GM23338 (cell line): Measurements from ENCODE around the gene PACSIN3. TPM values are rescaled to one million over a fixed set of nuclear protein-coding genes. Genes with fewer than 3 reads are reported as not detected.

Experiments used
- ATAC-seq: fragments of 200-7000 bp; cut with Tn5 transposase; 3 replicates; pipeline ENCODE4 v1.9.1; 2020
- DNase-seq: peaks from one replicate; pipeline ENCODE4 v3.0.0-alpha.2; 2015; ENCODE audit warnings: low spot score
- H2AFZ ChIP-seq: fragments of 200-600 bp; sonication (generic); 2 replicates; pipeline ENCODE4 v1.8.0; 2016; ENCODE audit warnings: antibody characterized with exemption, mild to moderate bottlenecking, moderate library complexity
- H3F3A ChIP-seq: fragments of 200-600 bp; sonication (generic); replicated peaks from 2 replicates; pipeline ENCODE4 v1.8.0; 2017; ENCODE audit warnings: antibody characterized with exemption, mixed run types, low read depth
- H3K27ac ChIP-seq: fragments of 200-600 bp; sonication (generic); 2 replicates; pipeline ENCODE4 v1.6.1; 2016; ENCODE audit warnings: low read depth
- H3K27me3 ChIP-seq: fragments of 200-600 bp; sonication (generic); 2 replicates; pipeline ENCODE4 v1.8.0; 2016; ENCODE audit warnings: mild to moderate bottlenecking, mixed run types, moderate library complexity; ENCODE audit not compliant: insufficient read depth
- H3K36me3 ChIP-seq: fragments of 200-600 bp; sonication (generic); 2 replicates; pipeline ENCODE4 v1.8.0; 2016; ENCODE audit warnings: mild to moderate bottlenecking; ENCODE audit not compliant: insufficient read depth
- H3K4me1 ChIP-seq: fragments of 200-600 bp; sonication (generic); 2 replicates; pipeline ENCODE4 v1.8.0; 2016; ENCODE audit warnings: mild to moderate bottlenecking, moderate library complexity; ENCODE audit not compliant: insufficient read depth
- H3K4me2 ChIP-seq: fragments of 200-600 bp; sonication (generic); 2 replicates; pipeline ENCODE4 v1.7.1; 2017; ENCODE audit warnings: mixed run types
- H3K4me3 ChIP-seq: fragments of 200-600 bp; sonication (generic); 2 replicates; pipeline ENCODE4 v1.6.1; 2016; ENCODE audit warnings: mixed run types
- H3K79me2 ChIP-seq: fragments of 200-600 bp; sonication (generic); replicated peaks from 2 replicates; pipeline ENCODE4 v1.8.0; 2017; ENCODE audit warnings: mild to moderate bottlenecking; ENCODE audit not compliant: insufficient read depth
- H3K9me2 ChIP-seq: fragments of 200-600 bp; sonication (generic); 2 replicates; pipeline ENCODE4 v1.8.0; 2017; ENCODE audit not compliant: insufficient read depth
- H4K20me1 ChIP-seq: fragments of 200-600 bp; sonication (generic); replicated peaks from 2 replicates; pipeline ENCODE4 v1.8.0; 2017; ENCODE audit warnings: mild to moderate bottlenecking; ENCODE audit not compliant: insufficient read depth
- H3K27ac Mint-ChIP-seq: 2 replicates; pipeline ENCODE4 v1.8.0; 2020; ENCODE audit warnings: inconsistent platforms, mild to moderate bottlenecking, moderate library complexity, mixed read lengths
- H3K27me3 Mint-ChIP-seq: 3 replicates; pipeline ENCODE4 v1.8.0; 2022; ENCODE audit warnings: low read depth, mild to moderate bottlenecking, moderate library complexity, mixed read lengths, inconsistent platforms; ENCODE audit not compliant: insufficient read depth, poor library complexity
- H3K36me3 Mint-ChIP-seq: 3 replicates; pipeline ENCODE4 v1.8.0; 2021; ENCODE audit warnings: low read depth, mild to moderate bottlenecking, inconsistent platforms, moderate library complexity, mixed read lengths
- H3K4me1 Mint-ChIP-seq: 3 replicates; pipeline ENCODE4 v1.8.0; 2020; ENCODE audit warnings: mild to moderate bottlenecking, inconsistent platforms, mixed read lengths
- H3K4me3 Mint-ChIP-seq: 3 replicates; pipeline ENCODE4 v1.8.0; 2021; ENCODE audit warnings: moderate library complexity, mild to moderate bottlenecking, inconsistent platforms, mixed read lengths
- H3K9me3 Mint-ChIP-seq: 3 replicates; pipeline ENCODE4 v1.8.0; 2020; ENCODE audit warnings: moderate library complexity, mild to moderate bottlenecking, inconsistent platforms, mixed read lengths
- CREB1 ChIP-seq: fragments of 250-450 bp; sonication (Bioruptor Pico); IDR thresholded peaks from 2 replicates; pipeline ENCODE4 v1.5.0; 2020; ENCODE audit warnings: low read depth, mild to moderate bottlenecking, moderate library complexity
- CTCF ChIP-seq, 2 experiments: fragments of 200-600 bp in 1 of 2; sonication (generic) in 1 of 2; conservative IDR thresholded peaks; 2 replicates each; pipeline versions ENCODE4 v1.5.1 to v1.6.1; 2016 to 2017; ENCODE audit warnings: antibody characterized with exemption in 2 of 2, low read depth in 2 of 2, mild to moderate bottlenecking in 2 of 2, moderate library complexity in 1 of 2
- EZH2 ChIP-seq: fragments of 200-600 bp; sonication (generic); IDR thresholded peaks from one replicate; pipeline ENCODE4 v1.8.0; 2017; ENCODE audit warnings: antibody characterized with exemption, mild to moderate bottlenecking, low read depth; ENCODE audit not compliant: unreplicated experiment
- EZH2phosphoT487 ChIP-seq: fragments of 200-600 bp; sonication (generic); IDR thresholded peaks from one replicate; pipeline ENCODE4 v1.8.1; 2018; ENCODE audit warnings: antibody characterized with exemption; ENCODE audit not compliant: unreplicated experiment
- JUNB ChIP-seq: IDR thresholded peaks from one replicate; pipeline ENCODE4 v1.6.1; 2016; ENCODE audit warnings: antibody characterized with exemption; ENCODE audit not compliant: unreplicated experiment
- POLR2AphosphoS5 ChIP-seq: IDR thresholded peaks from 2 replicates; pipeline ENCODE4 v1.6.1; 2016; ENCODE audit warnings: antibody characterized with exemption, low read depth
- REST ChIP-seq: IDR thresholded peaks from one replicate; pipeline ENCODE4 v1.6.1; 2018; ENCODE audit warnings: antibody characterized with exemption; ENCODE audit not compliant: unreplicated experiment
- STAT1 ChIP-seq: IDR thresholded peaks from one replicate; pipeline ENCODE4 v1.6.1; 2016; ENCODE audit warnings: antibody characterized with exemption; ENCODE audit not compliant: unreplicated experiment
- ZNF114 ChIP-seq: fragments of 250-450 bp; sonication (Bioruptor Pico); IDR thresholded peaks from 2 replicates; pipeline ENCODE4 v1.5.0; 2020; ENCODE audit warnings: mild to moderate bottlenecking, moderate library complexity
- ZNF331 ChIP-seq: fragments of 250-450 bp; sonication (Bioruptor Pico); IDR thresholded peaks from 2 replicates; pipeline ENCODE4 v1.5.0; 2020; ENCODE audit warnings: low read depth, mild to moderate bottlenecking, moderate library complexity
- polyA plus RNA-seq: library from polyadenylated mRNA; unstranded; fragments of >200 nt; fragmentation: Nextera tagmentation; extraction: Ambion mirVana; gene quantifications from 2 replicates; pipeline ENCODE4 v1.2.1, GENCODE V29; 2016
- total RNA-seq: library from RNA; depleted of rRNA; stranded (reverse); fragments of >200 nt; shearing (Covaris generic); gene quantifications from 2 replicates; pipeline ENCODE4 v1.2.3, GENCODE V29; 2014

PACSIN3 gene
- total and polyA plus RNA-seq, 2 experiments from 2014 or later, result 39.6 to 72.1 TPM

- TF ChIP-seq CTCF (conservative IDR thresholded peaks at IDR 0.05; ENCODE audit: low read depth in 2 of 2) (no peak), EZH2phosphoT487 (no peak), JUNB (no peak), ZNF114 (CRISPR knock-in tag) (no peak)
Observed at GRCh38 chr11:47183969-47184368, 2.3 kb downstream of the PACSIN3 start (continued).

GRCh38 chr11:47183031-47183856 lies 3.0 kb downstream of the PACSIN3 start:
- peaks cover 20% of the 10 kb centered on the region for H3K4me1 Mint-ChIP-seq
- Histone ChIP-seq H4K20me1 (no peaks in the 10 kb centered on the region; the same call in 1 of the 2 replicates), H3K9me2 (no peaks in the 10 kb centered on the region), H3F3A (peaks cover 26% of the 10 kb centered on the region), H3K27me3 (peaks cover 8% of the 10 kb centered on the region), H3K4me1 (peaks cover 15% of the 10 kb centered on the region), H3K27ac (no peak overlapping the region), H3K36me3 (no peaks in the 10 kb centered on the region), H3K79me2 (peaks cover 24% of the 10 kb centered on the region), H2AFZ (no peak overlapping the region), H3K4me3 (no peak overlapping the region), H3K4me2 (no peak overlapping the region)
- DNase-seq (no peak), ATAC-seq (no peak)
- H3K27me3 Mint-ChIP-seq, result peaks cover 19% of the 10 kb centered on the region
- no peak overlapping the region for H3K27ac Mint-ChIP-seq
- H3K9me3 Mint-ChIP-seq, result no peaks in the 10 kb centered on the region
- peaks cover 9% of the 10 kb centered on the region; the same call in 1 of the 3 replicates for H3K36me3 Mint-ChIP-seq
- TF ChIP-seq EZH2, result no peak
- no peak overlapping the region; the same call in 2 of the 3 replicates for H3K4me3 Mint-ChIP-seq

DNA sequence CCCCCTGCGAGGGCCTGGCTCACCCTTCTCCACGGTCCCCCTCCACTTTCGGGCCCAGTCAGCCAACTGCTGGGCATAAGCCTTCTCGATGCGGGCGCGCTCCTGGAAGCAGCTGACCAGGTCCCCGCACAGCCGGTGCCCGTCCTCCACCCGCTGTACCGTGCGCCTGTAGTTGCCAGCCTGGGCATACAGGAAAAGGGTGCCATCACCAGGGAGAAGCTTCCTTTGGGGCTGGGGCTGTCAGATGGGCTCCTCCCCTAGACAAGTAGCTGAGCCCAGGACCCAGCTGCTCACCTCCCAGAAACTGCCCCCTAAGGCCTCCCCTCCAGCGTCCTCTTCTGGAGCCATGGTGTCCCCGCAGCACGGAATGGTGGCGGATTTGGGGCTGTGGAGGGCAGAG lies 3.9 kb downstream of the PACSIN3 start:
- H3K9me2 ChIP-seq, result no peaks in the 10 kb centered on the region
- no peak overlapping the region for H3K4me3 ChIP-seq
- no peak for DNase-seq
- H3F3A ChIP-seq, result peaks cover 25% of the 10 kb centered on the region
- no peaks in the 10 kb centered on the region; the same call in 1 of the 2 replicates for H4K20me1 ChIP-seq
- Mint-ChIP-seq H3K27me3 (peaks cover 16% of the 10 kb centered on the region), H3K36me3 (peaks cover 9% of the 10 kb centered on the region; the same call in 1 of the 3 replicates), H3K4me3 (no peak overlapping the region), H3K9me3 (no peaks in the 10 kb centered on the region), H3K27ac (no peak overlapping the region), H3K4me1 (peaks cover 18% of the 10 kb centered on the region)
- TF ChIP-seq REST (no peak), CTCF (conservative IDR thresholded peaks at IDR 0.05; ENCODE audit: low read depth in 2 of 2) (no peak), JUNB (no peak), STAT1 (no peak), CREB1 (CRISPR knock-in tag) (no peak), POLR2AphosphoS5 (no peak), ZNF331 (CRISPR knock-in tag) (no peak)
- no peak overlapping the region for H2AFZ ChIP-seq
- peaks cover 8% of the 10 kb centered on the region for H3K4me1 ChIP-seq
- no peak overlapping the region for H3K27ac ChIP-seq
- no peak for ATAC-seq
- no peaks in the 10 kb centered on the region for H3K36me3 ChIP-seq
- H3K27me3 ChIP-seq, result no peaks in the 10 kb centered on the region
- peaks cover 24% of the 10 kb centered on the region for H3K79me2 ChIP-seq
- no peak overlapping the region for H3K4me2 ChIP-seq
